Kidney epithelial cell (primary cell): ENCODE measurements around the gene FBLN1. TPM values are rescaled to one million over a fixed set of nuclear protein-coding genes. Genes with fewer than 3 reads are reported as not detected.

Source experiments
- DNase-seq: peaks from one replicate; pipeline ENCODE4 v3.0.0-alpha.2; 2010; ENCODE audit warnings: low read depth
- H3K27me3 ChIP-seq: 2 replicates; pipeline ENCODE4 v1.6.0; 2011; ENCODE audit warnings: low read length; ENCODE audit not compliant: control insufficient read depth, insufficient read depth
- H3K36me3 ChIP-seq: 2 replicates; pipeline ENCODE4 v1.5.1; 2011; ENCODE audit warnings: low read length; ENCODE audit not compliant: control insufficient read depth, insufficient read depth
- H3K4me3 ChIP-seq: 2 replicates; pipeline ENCODE4 v1.5.1; 2011; ENCODE audit warnings: low read depth, mild to moderate bottlenecking, control low read depth, low read length
- total RNA-seq: library from RNA; depleted of rRNA; stranded (reverse); fragments of >200 nt; gene quantifications from 2 replicates; pipeline ENCODE4 v1.2.3, GENCODE V29; 2015
- TF ChIP-seq, protein P1 (sequence below): IDR thresholded peaks from 2 replicates; pipeline ENCODE4 v1.5.1; 2011; ENCODE audit warnings: mild to moderate bottlenecking, moderate library complexity, low read length, control low read depth, inconsistent platforms; ENCODE audit not compliant: insufficient read depth, poor library complexity, severe bottlenecking

The FBLN1 gene
- total RNA-seq, 1 donor from 2014 or later: 32.8 TPM

DNA sequence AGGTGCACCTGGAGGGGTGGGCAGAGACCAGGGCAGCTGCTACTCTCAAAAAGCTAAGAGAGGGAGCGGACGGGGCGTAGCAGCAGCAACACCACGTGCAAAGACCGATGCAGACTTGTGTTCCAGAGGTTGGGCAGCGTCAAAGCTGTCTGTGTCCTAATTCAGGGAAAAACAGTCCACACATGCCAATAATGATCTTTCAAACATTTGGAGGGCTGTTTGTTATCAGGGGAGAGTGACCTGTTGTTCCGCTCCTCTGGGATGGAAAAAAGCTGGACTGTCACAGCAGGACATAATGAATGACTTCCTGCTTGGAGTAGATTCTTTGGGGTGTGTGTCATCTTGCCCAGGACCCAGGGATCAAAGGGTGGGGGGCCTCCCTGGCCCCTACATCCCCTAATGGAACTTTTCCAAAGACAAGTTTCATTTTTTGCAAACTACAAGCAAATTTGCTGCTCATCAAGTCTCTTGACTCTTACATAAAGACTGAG, 6.2 kb upstream of the FBLN1 start:
- no peaks in the 10 kb centered on the region for H3K36me3 ChIP-seq
- TF ChIP-seq, protein P1, sequence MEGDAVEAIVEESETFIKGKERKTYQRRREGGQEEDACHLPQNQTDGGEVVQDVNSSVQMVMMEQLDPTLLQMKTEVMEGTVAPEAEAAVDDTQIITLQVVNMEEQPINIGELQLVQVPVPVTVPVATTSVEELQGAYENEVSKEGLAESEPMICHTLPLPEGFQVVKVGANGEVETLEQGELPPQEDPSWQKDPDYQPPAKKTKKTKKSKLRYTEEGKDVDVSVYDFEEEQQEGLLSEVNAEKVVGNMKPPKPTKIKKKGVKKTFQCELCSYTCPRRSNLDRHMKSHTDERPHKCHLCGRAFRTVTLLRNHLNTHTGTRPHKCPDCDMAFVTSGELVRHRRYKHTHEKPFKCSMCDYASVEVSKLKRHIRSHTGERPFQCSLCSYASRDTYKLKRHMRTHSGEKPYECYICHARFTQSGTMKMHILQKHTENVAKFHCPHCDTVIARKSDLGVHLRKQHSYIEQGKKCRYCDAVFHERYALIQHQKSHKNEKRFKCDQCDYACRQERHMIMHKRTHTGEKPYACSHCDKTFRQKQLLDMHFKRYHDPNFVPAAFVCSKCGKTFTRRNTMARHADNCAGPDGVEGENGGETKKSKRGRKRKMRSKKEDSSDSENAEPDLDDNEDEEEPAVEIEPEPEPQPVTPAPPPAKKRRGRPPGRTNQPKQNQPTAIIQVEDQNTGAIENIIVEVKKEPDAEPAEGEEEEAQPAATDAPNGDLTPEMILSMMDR: no peak
- H3K27me3 ChIP-seq: peaks cover 2% of the 10 kb centered on the region
- no peak overlapping the region for H3K4me3 ChIP-seq
- no peak for DNase-seq

DNA sequence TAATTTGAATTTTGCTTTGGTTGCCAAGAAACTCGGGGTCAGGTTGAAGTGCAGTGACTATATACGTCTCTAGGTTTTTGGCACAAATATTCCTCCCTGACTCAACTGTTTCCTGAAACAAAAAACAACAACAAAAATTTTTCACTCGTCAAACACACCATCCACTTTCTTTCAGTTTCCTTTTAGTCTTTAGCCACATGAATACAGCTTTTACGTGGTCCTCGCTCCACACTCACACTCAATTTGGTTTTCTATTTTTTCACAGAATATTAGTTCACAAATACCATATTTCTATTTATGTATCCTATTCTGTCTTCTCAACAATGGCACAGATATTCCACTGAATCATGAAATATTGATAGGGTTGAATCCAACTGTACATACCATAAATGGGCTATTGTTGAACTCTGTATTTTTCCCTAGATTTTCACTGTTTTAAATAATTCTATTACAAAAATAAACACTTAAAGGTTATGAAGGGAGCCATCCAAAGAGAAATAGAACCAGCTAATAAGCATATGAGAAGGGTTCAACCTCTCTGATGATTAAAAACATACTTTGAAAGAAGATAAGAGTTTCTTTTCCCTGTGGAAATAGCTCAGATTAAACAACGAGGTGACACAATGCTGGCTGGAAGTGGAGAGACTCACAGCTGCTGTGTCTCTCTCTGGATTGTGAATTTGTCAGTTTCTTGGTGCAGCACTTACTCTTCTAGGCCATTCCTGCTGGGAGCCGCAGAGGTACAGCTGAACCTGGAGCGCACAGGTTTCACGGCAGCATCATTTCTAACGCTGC, 5.1 kb upstream of the FBLN1 start:
- TF ChIP-seq, protein P1: no peak
- DNase-seq: no peak
- Histone ChIP-seq H3K27me3 (peaks cover 5% of the 10 kb centered on the region), H3K36me3 (no peaks in the 10 kb centered on the region), H3K4me3 (no peak overlapping the region)

DNA sequence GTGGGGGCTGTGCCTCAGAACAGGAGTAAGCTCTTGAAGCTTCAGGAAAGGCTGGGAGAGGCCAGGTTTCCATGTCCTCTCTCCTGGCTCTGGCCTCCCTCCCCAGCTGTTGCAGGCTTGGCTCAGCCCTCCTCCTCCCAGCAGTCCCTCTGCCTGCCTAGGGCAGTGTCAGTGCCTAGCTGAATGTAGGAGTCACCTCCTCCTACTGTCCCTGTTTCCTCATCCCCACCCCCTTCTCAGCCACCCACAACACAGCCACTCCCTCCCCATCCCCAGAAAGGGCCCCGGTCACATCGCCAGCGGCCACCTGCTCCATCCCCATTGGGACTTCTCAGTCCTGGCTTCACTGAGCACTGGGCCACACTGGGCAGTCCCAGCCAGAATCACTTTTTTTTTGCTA, 2.9 kb upstream of the FBLN1 start:
- no peak overlapping the region for H3K4me3 ChIP-seq
- TF ChIP-seq, protein P1: no peak
- no peak for DNase-seq
- peaks cover 15% of the 10 kb centered on the region for H3K27me3 ChIP-seq
- H3K36me3 ChIP-seq: no peaks in the 10 kb centered on the region

DNA sequence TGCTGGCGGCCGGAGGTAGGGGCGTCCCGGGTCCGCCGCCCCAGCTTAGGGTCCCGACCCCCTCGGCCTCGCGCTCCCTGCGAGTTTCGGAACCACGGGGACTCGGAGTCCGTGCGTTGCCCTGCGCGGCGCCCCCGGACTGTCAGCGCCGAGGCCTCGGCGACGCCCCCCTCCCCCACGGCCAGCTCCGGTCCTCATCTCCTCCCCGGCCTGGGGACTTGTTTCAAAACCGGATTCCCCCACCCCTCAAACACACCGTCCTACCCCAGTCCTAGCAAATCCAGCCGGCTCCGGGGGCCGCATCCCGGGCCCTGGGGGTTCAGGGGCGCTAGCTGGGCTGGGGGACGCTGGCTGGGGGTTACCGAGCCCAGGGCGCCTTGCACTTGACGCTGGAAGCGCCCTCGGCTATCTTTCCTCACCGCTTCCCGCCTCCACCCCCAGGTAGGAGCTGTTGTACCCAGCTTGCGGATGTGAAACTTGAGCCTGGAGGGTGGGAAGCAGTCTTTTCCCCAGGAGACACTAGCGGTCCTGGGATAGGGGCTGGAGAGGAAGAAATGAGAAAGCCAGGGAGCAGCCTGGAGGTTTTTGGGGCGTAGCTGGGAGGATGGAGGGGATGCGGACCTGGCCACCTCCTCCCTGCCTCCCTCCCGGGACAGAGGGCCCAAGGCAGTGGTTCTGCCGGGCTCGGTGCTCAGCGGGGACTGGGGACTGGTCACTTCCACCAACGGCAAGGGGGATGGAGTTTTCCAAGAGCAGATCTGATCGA, 550 bp downstream of the FBLN1 start:
- DNase-seq: no peak
- H3K27me3 ChIP-seq: peaks cover 16% of the 10 kb centered on the region
- TF ChIP-seq, protein P1: no peak
- H3K36me3 ChIP-seq: no peaks in the 10 kb centered on the region
- peak overlapping the region; percentile 51 for H3K4me3 ChIP-seq

DNA sequence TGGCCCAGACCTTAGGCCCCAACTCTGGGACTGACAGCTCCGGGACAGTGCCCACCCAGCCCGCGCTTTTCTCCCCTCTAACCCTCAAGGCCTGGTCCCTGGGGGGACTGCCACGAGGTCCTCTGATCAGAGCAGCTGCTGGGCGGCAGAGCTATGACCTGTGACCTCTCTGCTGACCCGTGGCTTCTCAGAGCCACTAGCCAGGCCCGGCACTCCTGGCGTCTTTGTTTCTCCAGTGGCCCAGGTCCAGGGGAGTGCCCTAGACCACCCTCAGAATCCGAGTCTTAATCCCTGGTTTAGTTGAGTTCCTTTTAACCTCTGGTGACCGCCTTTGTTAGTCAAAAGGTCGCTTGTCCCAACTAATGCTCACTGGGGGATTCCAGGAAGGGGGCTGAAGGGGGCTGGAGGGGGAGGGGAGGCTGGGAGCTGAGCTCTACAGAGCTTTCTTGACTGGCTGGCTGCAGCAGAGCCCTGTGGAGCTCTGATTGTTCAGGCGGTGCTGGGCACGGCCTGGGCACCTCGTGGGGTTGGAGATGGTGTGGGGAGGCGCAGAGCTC, 1.2 kb downstream of the FBLN1 start:
- no peak for DNase-seq
- TF ChIP-seq, protein P1: no peak
- Histone ChIP-seq H3K4me3 (peak overlapping the region; percentile 51), H3K27me3 (peaks cover 16% of the 10 kb centered on the region), H3K36me3 (no peaks in the 10 kb centered on the region)
